ENCODE data around the gene OR10G7.

GRCh38 chr11:124075841-124076651 is 34.9 kb upstream of the OR10G7 start:
- TF ChIP-seq CTCF (conservative IDR thresholded peaks at IDR 0.05; ENCODE audit: low read depth, low read length) (no peak), EZH2phosphoT487 (IDR thresholded peaks at IDR 0.05; ENCODE audit: borderline replicate concordance, low read length) (no peak; the same call in 1 of the 2 replicates)
